DOHH2 (cell line): Measurements from ENCODE around the gene SFTPA2.
"Not testable (repeated sequence)": the region's sequence is repeated elsewhere in the genome, so short reads cannot be mapped to it uniquely, and the experiment has no call there.

ENCODE experiments used
- EZH2phosphoT487 ChIP-seq: fragments of 200-600 bp; sonication (generic); IDR thresholded peaks from 2 replicates; pipeline ENCODE4 v1.6.1; 2017; ENCODE audit warnings: borderline replicate concordance, mild to moderate bottlenecking, antibody characterized with exemption, low read length, moderate library complexity, mixed read lengths
- TF ChIP-seq, protein P1 (sequence below): fragments of 200-600 bp; sonication (generic); IDR thresholded peaks from one replicate; pipeline ENCODE4 v1.5.1; 2014; ENCODE audit warnings: antibody characterized with exemption, mild to moderate bottlenecking, low read depth, low read length; ENCODE audit not compliant: poor library complexity, severe bottlenecking

DNA sequence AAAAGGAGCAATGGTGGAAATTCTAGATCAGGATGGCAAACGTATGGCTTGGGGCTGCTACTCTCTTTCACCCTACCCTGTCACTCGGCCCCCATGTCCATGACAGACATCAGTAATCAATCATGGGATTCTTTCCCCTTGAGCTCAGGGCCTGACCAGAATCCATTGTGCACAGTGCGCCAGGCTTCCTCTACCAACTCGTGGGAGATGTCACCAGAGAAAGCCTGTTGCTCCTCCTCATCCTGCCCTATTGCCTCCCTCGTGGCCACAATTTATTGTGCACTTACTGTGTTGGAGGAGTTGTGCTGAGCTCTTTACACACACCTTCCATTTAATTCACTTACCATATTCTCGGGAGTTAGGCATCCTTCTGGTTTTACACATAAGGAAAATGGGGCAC is 21.9 kb downstream of the SFTPA2 start:
- TF ChIP-seq, protein P1, sequence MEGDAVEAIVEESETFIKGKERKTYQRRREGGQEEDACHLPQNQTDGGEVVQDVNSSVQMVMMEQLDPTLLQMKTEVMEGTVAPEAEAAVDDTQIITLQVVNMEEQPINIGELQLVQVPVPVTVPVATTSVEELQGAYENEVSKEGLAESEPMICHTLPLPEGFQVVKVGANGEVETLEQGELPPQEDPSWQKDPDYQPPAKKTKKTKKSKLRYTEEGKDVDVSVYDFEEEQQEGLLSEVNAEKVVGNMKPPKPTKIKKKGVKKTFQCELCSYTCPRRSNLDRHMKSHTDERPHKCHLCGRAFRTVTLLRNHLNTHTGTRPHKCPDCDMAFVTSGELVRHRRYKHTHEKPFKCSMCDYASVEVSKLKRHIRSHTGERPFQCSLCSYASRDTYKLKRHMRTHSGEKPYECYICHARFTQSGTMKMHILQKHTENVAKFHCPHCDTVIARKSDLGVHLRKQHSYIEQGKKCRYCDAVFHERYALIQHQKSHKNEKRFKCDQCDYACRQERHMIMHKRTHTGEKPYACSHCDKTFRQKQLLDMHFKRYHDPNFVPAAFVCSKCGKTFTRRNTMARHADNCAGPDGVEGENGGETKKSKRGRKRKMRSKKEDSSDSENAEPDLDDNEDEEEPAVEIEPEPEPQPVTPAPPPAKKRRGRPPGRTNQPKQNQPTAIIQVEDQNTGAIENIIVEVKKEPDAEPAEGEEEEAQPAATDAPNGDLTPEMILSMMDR, result not testable (repeated sequence)
- TF ChIP-seq EZH2phosphoT487, result not testable (repeated sequence)
